ENCODE data around the gene SPRR5.

- TF ChIP-seq CTCF (IDR thresholded peaks at IDR 0.05): no peak
- no peak for TF ChIP-seq POLR2A (IDR thresholded peaks at IDR 0.05)
Measured at GRCh38 chr1:152942161-152942560, 4.8 kb upstream of the SPRR5 start.

All from uterus (tissue), 2 donors.